OCI-LY1 (cell line): ENCODE data around the gene DLX5.

Source experiments
- H2AFZ ChIP-seq: fragments of 200-600 bp; sonication (generic), shearing (Covaris generic); 2 replicates; pipeline ENCODE4 v1.6.0; 2014; ENCODE audit warnings: antibody characterized with exemption, mild to moderate bottlenecking, low read length
- H3F3A ChIP-seq: fragments of 200-600 bp; sonication (generic), shearing (Covaris generic); 2 replicates; pipeline ENCODE4 v1.6.0; 2014; ENCODE audit warnings: mild to moderate bottlenecking, antibody characterized with exemption, low read length, moderate library complexity; ENCODE audit not compliant: insufficient read depth
- H3K27ac ChIP-seq: fragments of 200-600 bp; sonication (generic); 2 replicates; pipeline ENCODE4 v1.5.1; 2014; ENCODE audit warnings: low read length, mixed run types, mild to moderate bottlenecking, low read depth; ENCODE audit not compliant: poor library complexity, severe bottlenecking
- H3K27me3 ChIP-seq: fragments of 200-600 bp; sonication (generic); 2 replicates; pipeline ENCODE4 v1.6.0; 2014; ENCODE audit warnings: antibody characterized with exemption, mild to moderate bottlenecking, low read length, moderate library complexity; ENCODE audit not compliant: insufficient read depth
- H3K36me3 ChIP-seq: fragments of 200-600 bp; sonication (generic); 2 replicates; pipeline ENCODE4 v1.6.1; 2014; ENCODE audit warnings: mild to moderate bottlenecking, antibody characterized with exemption, low read length, moderate library complexity, mixed read lengths; ENCODE audit not compliant: insufficient read depth
- H3K4me1 ChIP-seq: fragments of 200-600 bp; sonication (generic); 2 replicates; pipeline ENCODE4 v1.5.1; 2014; ENCODE audit warnings: mild to moderate bottlenecking, low read length, moderate library complexity; ENCODE audit not compliant: insufficient read depth, severe bottlenecking
- H3K4me2 ChIP-seq: fragments of 200-600 bp; sonication (generic), shearing (Covaris generic); 2 replicates; pipeline ENCODE4 v1.6.1; 2014; ENCODE audit warnings: low read length
- H3K4me3 ChIP-seq: fragments of 200-600 bp; sonication (generic); 2 replicates; pipeline ENCODE4 v1.5.1; 2014; ENCODE audit warnings: low read length, low read depth, mild to moderate bottlenecking, mixed read lengths; ENCODE audit not compliant: poor library complexity, severe bottlenecking
- H3K79me2 ChIP-seq: fragments of 200-600 bp; shearing (Covaris generic); 2 replicates; pipeline ENCODE4 v1.6.1; 2016; ENCODE audit warnings: mixed run types, low read length, mixed read lengths; ENCODE audit not compliant: insufficient read depth
- H3K9ac ChIP-seq: fragments of 200-600 bp; sonication (generic), shearing (Covaris generic); 2 replicates; pipeline ENCODE4 v1.6.1; 2014; ENCODE audit warnings: mild to moderate bottlenecking, low read length, mixed read lengths
- H3K9me2 ChIP-seq: fragments of 200-600 bp; sonication (generic), shearing (Covaris generic); 2 replicates; pipeline ENCODE4 v1.6.1; 2014; ENCODE audit warnings: low read depth, mild to moderate bottlenecking, low read length, mixed read lengths
- H3K9me3 ChIP-seq: fragments of 200-600 bp; shearing (Covaris generic); 2 replicates; pipeline ENCODE4 v1.6.1; 2014; ENCODE audit warnings: low read length, mixed read lengths
- H4K20me1 ChIP-seq: fragments of 200-600 bp; sonication (generic), shearing (Covaris generic); 2 replicates; pipeline ENCODE4 v1.6.0; 2016; ENCODE audit warnings: mild to moderate bottlenecking, low read length; ENCODE audit not compliant: insufficient read depth
- CTCF ChIP-seq: fragments of 200-600 bp; sonication (generic), shearing (Covaris generic); IDR thresholded peaks from 2 replicates; pipeline ENCODE4 v1.5.1; 2017; ENCODE audit warnings: mild to moderate bottlenecking, antibody characterized with exemption, low read length, moderate library complexity, mixed read lengths
- EZH2 ChIP-seq: fragments of 200-600 bp; sonication (generic), shearing (Covaris generic); IDR thresholded peaks from 2 replicates; pipeline ENCODE4 v1.8.0; 2017; ENCODE audit warnings: borderline replicate concordance, mixed run types, mild to moderate bottlenecking, antibody characterized with exemption, low read length, moderate library complexity, mixed read lengths

DLX5 gene

DNA sequence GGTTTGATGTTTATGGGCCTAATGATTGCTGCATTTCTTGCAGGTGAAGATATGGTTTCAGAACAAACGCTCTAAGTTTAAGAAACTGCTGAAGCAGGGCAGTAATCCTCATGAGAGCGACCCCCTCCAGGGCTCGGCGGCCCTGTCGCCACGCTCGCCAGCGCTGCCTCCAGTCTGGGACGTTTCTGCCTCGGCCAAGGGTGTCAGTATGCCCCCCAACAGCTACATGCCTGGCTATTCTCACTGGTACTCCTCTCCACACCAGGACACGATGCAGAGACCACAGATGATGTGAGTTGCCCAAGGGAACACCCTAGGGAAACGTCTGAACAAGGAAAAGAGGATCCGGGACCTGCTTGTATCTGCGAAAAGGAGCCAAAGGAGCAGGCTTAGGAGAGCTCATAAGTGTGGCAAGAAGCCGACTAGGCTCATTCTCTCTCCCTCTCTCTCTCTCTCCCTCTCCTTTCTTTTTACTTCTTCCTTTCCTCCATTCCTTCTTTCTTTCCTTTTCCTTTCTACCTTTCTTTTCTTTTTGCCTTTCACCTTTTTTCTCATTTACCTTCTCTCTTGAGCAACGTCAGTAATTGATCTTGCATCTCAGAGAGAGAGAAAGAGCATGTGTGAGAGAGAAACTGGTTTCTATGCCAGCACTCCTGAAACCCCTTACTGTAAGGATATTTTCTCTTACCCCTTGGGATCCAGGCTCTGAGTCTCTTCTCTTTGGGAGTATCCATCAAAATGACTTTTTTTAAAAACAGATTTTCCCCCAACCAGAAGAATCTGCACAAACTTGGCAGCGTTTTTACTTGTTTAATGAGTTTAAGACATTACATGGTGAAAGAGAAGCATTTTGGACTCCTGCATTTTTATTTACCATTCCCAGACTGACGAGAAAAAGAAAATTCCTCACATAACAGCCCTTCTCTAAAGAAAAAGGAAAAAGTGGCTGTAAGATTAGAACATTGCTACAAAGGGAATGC is 14.6 kb downstream of the DLX5 start:
- H2AFZ ChIP-seq = no peak overlapping the region
- no peaks in the 10 kb centered on the region for H3F3A ChIP-seq
- H3K9ac ChIP-seq = no peak overlapping the region
- no peaks in the 10 kb centered on the region for H3K79me2 ChIP-seq
- no peaks in the 10 kb centered on the region for H3K4me1 ChIP-seq
- H3K36me3 ChIP-seq = no peaks in the 10 kb centered on the region
- H3K27ac ChIP-seq = no peak overlapping the region
- no peaks in the 10 kb centered on the region for H4K20me1 ChIP-seq
- H3K4me2 ChIP-seq = no peak overlapping the region
- H3K4me3 ChIP-seq = no peak overlapping the region
- H3K9me2 ChIP-seq = no peaks in the 10 kb centered on the region
- H3K9me3 ChIP-seq = no peaks in the 10 kb centered on the region
- no peak for TF ChIP-seq CTCF
- no peak for TF ChIP-seq EZH2
- 0 out of 2 replicates have a peak, but pooled peaks cover 5% of the 10 kb centered on the region for H3K27me3 ChIP-seq

- no peaks in the 10 kb centered on the region for H3K4me1 ChIP-seq
- TF ChIP-seq CTCF (no peak), EZH2 (no peak)
- no peaks in the 10 kb centered on the region for H3K9me2 ChIP-seq
- no peaks in the 10 kb centered on the region for H3F3A ChIP-seq
- H3K27ac ChIP-seq = no peak overlapping the region
- no peaks in the 10 kb centered on the region for H3K36me3 ChIP-seq
- no peak overlapping the region for H2AFZ ChIP-seq
- H3K4me3 ChIP-seq = no peak overlapping the region
- H3K79me2 ChIP-seq = no peaks in the 10 kb centered on the region
- no peak overlapping the region for H3K9ac ChIP-seq
- no peaks in the 10 kb centered on the region for H3K9me3 ChIP-seq
- no peak overlapping the region for H3K4me2 ChIP-seq
- no peaks in the 10 kb centered on the region for H4K20me1 ChIP-seq
- H3K27me3 ChIP-seq = 0 out of 2 replicates have a peak, but pooled peaks cover 8% of the 10 kb centered on the region
Measured at GRCh38 chr7:97008275-97008917, 16.2 kb downstream of the DLX5 start.

GRCh38 chr7:97007583-97007861 is 17.1 kb downstream of the DLX5 start:
- Histone ChIP-seq H3K4me3 (no peak overlapping the region), H3K27ac (no peak overlapping the region), H3K27me3 (peaks cover 8% of the 10 kb centered on the region; the same call in 1 of the 2 replicates), H3K9ac (no peak overlapping the region), H3K9me2 (no peaks in the 10 kb centered on the region), H3K79me2 (no peaks in the 10 kb centered on the region), H3K36me3 (no peaks in the 10 kb centered on the region), H4K20me1 (no peaks in the 10 kb centered on the region), H2AFZ (no peak overlapping the region), H3K9me3 (no peaks in the 10 kb centered on the region), H3K4me1 (no peaks in the 10 kb centered on the region), H3K4me2 (no peak overlapping the region), H3F3A (no peaks in the 10 kb centered on the region)
- no peak for TF ChIP-seq CTCF
- no peak for TF ChIP-seq EZH2
